H1 (cell line): ENCODE data around the gene DNAI1. TPM values are rescaled to one million over a fixed set of nuclear protein-coding genes. Genes with fewer than 3 reads are reported as not detected.

Source experiments
- CTCF ChIA-PET: fragments of 300-600 bp; sonication (Branson Sonifier 250); formaldehyde crosslinking; loops from one replicate; lab custom pipeline; 2021; ENCODE audit not compliant: partially characterized antibody; lab: Charles Lee
- POLR2A ChIA-PET: fragments of 300-600 bp; sonication (Branson Sonifier 250); formaldehyde crosslinking; loops from one replicate; lab custom pipeline; 2021; ENCODE audit warnings: inconsistent platforms; ENCODE audit not compliant: partially characterized antibody; lab: Charles Lee
- DNase-seq, 2 experiments: peaks; one replicate each; pipeline versions ENCODE4 v3.0.0 to v3.0.0-alpha.2; 2010 to 2022; ENCODE audit warnings: low spot score in 2 of 2, low read depth in 1 of 2, mixed read lengths in 1 of 2
- FAIRE-seq: peaks from 2 replicates; lab custom pipeline; 2011; peaks lifted over from hg19 to GRCh38; lab: Jason Lieb, UNC
- H2AFZ ChIP-seq: 2 replicates; pipeline ENCODE4 v1.8.1; 2012; ENCODE audit warnings: low read length, inconsistent platforms
- H2AK5ac ChIP-seq: 2 replicates; pipeline ENCODE4 v1.6.1; 2013; ENCODE audit warnings: low read depth, low read length
- H2BK120ac ChIP-seq: replicated peaks from 2 replicates; pipeline ENCODE3; 2013; ENCODE audit warnings: low read depth, low read length, inconsistent platforms
- H2BK12ac ChIP-seq: 2 replicates; pipeline ENCODE4 v1.6.1; 2013; ENCODE audit warnings: low read depth, low read length
- H2BK15ac ChIP-seq: 2 replicates; pipeline ENCODE4 v1.6.1; 2013; ENCODE audit warnings: low read length
- H2BK20ac ChIP-seq: 2 replicates; pipeline ENCODE4 v1.6.1; 2013; ENCODE audit warnings: low read length
- H2BK5ac ChIP-seq: 2 replicates; pipeline ENCODE4 v1.6.1; 2013; ENCODE audit warnings: low read depth, low read length
- H3K14ac ChIP-seq: 2 replicates; pipeline ENCODE4 v1.6.1; 2013; ENCODE audit warnings: inconsistent platforms; ENCODE audit not compliant: insufficient read length
- H3K18ac ChIP-seq: 2 replicates; pipeline ENCODE4 v1.6.1; 2013; ENCODE audit warnings: low read length; ENCODE audit errors: extremely low read depth
- H3K23ac ChIP-seq: 2 replicates; pipeline ENCODE4 v1.6.1; 2013; ENCODE audit warnings: inconsistent platforms; ENCODE audit not compliant: insufficient read length
- H3K23me2 ChIP-seq: 2 replicates; pipeline ENCODE4 v1.6.1; 2013; ENCODE audit warnings: low read depth, low read length
- H3K27ac ChIP-seq: 2 replicates; pipeline ENCODE4 v1.6.1; 2011; ENCODE audit warnings: low read depth, low read length, inconsistent platforms
- H3K27me3 ChIP-seq, 4 experiments: replicated peaks in 1 of 4; 1 replicate in 1 of 4; 2 replicates in 3 of 4; pipeline versions ENCODE4 v1.6.1 to v1.8.1; 2011 to 2013; ENCODE audit warnings: low read length in 3 of 4, mild to moderate bottlenecking in 3 of 4, inconsistent platforms in 2 of 4, mixed read lengths in 2 of 4, moderate library complexity in 1 of 4; ENCODE audit not compliant: control insufficient read depth in 3 of 4, insufficient read depth in 3 of 4; ENCODE audit errors: extremely low read depth in 1 of 4
- H3K36me3 ChIP-seq, 4 experiments: 2 replicates each; pipeline versions ENCODE4 v1.6.1 to v1.8.1; 2011 to 2013; ENCODE audit warnings: mild to moderate bottlenecking in 4 of 4, low read length in 3 of 4, moderate library complexity in 2 of 4, control low read depth in 1 of 4, inconsistent platforms in 1 of 4; ENCODE audit not compliant: insufficient read depth in 4 of 4, control insufficient read depth in 2 of 4
- H3K4ac ChIP-seq: replicated peaks from 2 replicates; pipeline ENCODE3; 2013; ENCODE audit warnings: low read length, low read depth, mixed read lengths, inconsistent platforms; ENCODE audit not compliant: insufficient read length
- H3K4me1 ChIP-seq, 4 experiments: replicated peaks in 1 of 4; 1 replicate in 1 of 4; 2 replicates in 3 of 4; pipeline versions ENCODE4 v1.6.1 to v1.8.1; 2011 to 2013; ENCODE audit warnings: low read length in 3 of 4, inconsistent platforms in 2 of 4, mixed read lengths in 1 of 4; ENCODE audit not compliant: insufficient read depth in 4 of 4, control insufficient read depth in 3 of 4
- H3K4me2 ChIP-seq, 2 experiments: 2 replicates each; pipeline versions ENCODE4 v1.6.1 to v1.8.1; 2011 to 2013; ENCODE audit warnings: low read depth in 2 of 2, low read length in 2 of 2, control low read depth in 1 of 2, inconsistent platforms in 1 of 2, mild to moderate bottlenecking in 1 of 2; ENCODE audit not compliant: insufficient read depth in 1 of 2
- H3K4me3 ChIP-seq, 4 experiments: fragments of 200-600, 300-600 bp in 1 of 4; sonication (generic), shearing (Covaris generic), sonication (Bioruptor Twin) in 1 of 4; 2 replicates each; pipeline versions ENCODE4 v1.5.1 to v1.8.1; 2011 to 2016; ENCODE audit warnings: low read length in 4 of 4, low read depth in 3 of 4, control low read depth in 2 of 4, inconsistent platforms in 2 of 4, mild to moderate bottlenecking in 2 of 4, mixed read lengths in 1 of 4, moderate library complexity in 1 of 4; ENCODE audit not compliant: insufficient read depth in 2 of 4; ENCODE audit errors: extremely low read depth in 1 of 4
- H3K56ac ChIP-seq: replicated peaks from 2 replicates; pipeline ENCODE3; 2013; ENCODE audit warnings: low read depth, mild to moderate bottlenecking, mixed read lengths, low read length, inconsistent platforms; ENCODE audit not compliant: insufficient read length
- H3K79me1 ChIP-seq: 2 replicates; pipeline ENCODE4 v1.6.1; 2013; ENCODE audit warnings: low read depth, low read length, control low read depth
- H3K79me2 ChIP-seq, 2 experiments: 2 replicates each; pipeline versions ENCODE4 v1.6.1 to v1.8.1; 2012 to 2013; ENCODE audit warnings: low read length in 2 of 2, mild to moderate bottlenecking in 2 of 2, inconsistent platforms in 1 of 2; ENCODE audit not compliant: insufficient read depth in 2 of 2, control insufficient read depth in 1 of 2
- H3K9ac ChIP-seq, 4 experiments: replicated peaks in 1 of 4; 1 replicate in 1 of 4; 2 replicates in 3 of 4; pipeline versions ENCODE4 v1.6.1 to v1.8.1; 2011 to 2013; ENCODE audit warnings: low read depth in 3 of 4, low read length in 3 of 4, control low read depth in 2 of 4, mild to moderate bottlenecking in 2 of 4, moderate library complexity in 2 of 4, inconsistent platforms in 1 of 4; ENCODE audit errors: extremely low read depth in 1 of 4
- H3K9me3 ChIP-seq, 2 experiments: 2 replicates each; pipeline versions ENCODE4 v1.6.1 to v1.8.1; 2012 to 2013; ENCODE audit warnings: mild to moderate bottlenecking in 2 of 2, moderate library complexity in 2 of 2, control low read depth in 1 of 2, inconsistent platforms in 1 of 2, low read depth in 1 of 2, low read length in 1 of 2, mixed read lengths in 1 of 2; ENCODE audit not compliant: insufficient read depth in 2 of 2
- H4K20me1 ChIP-seq, 2 experiments: replicated peaks in 1 of 2; 2 replicates each; pipeline versions ENCODE3 to v1.8.1; 2011 to 2013; ENCODE audit warnings: inconsistent platforms in 2 of 2, low read length in 2 of 2, mild to moderate bottlenecking in 1 of 2; ENCODE audit not compliant: insufficient read depth in 2 of 2, control insufficient read depth in 1 of 2
- H4K5ac ChIP-seq: 2 replicates; pipeline ENCODE4 v1.6.1; 2013; ENCODE audit warnings: low read length, low read depth, mixed read lengths, inconsistent platforms; ENCODE audit not compliant: insufficient read length
- H4K8ac ChIP-seq: 2 replicates; pipeline ENCODE4 v1.8.0; 2013; ENCODE audit warnings: mild to moderate bottlenecking, moderate library complexity, low read length, inconsistent platforms; ENCODE audit not compliant: insufficient read depth; ENCODE audit errors: extremely low read depth
- H4K91ac ChIP-seq: replicated peaks from 2 replicates; pipeline ENCODE3; 2013; ENCODE audit warnings: low read length, mixed read lengths, inconsistent platforms; ENCODE audit not compliant: insufficient read length
- EZH2 ChIP-seq: fragments of 200-600 bp; sonication (generic); IDR thresholded peaks from 2 replicates; pipeline ENCODE4 v1.7.1; 2012; ENCODE audit warnings: low read depth, mild to moderate bottlenecking, moderate library complexity, low read length, inconsistent platforms; ENCODE audit not compliant: severe bottlenecking
- MAFK ChIP-seq: IDR thresholded peaks from 2 replicates; pipeline ENCODE4 v1.6.1; 2012; ENCODE audit warnings: low read depth, mild to moderate bottlenecking, improper control_type of control experiment, low read length
- RFX5 ChIP-seq: IDR thresholded peaks from 2 replicates; pipeline ENCODE4 v1.6.1; 2011; ENCODE audit warnings: low read depth, low read length, improper control_type of control experiment, borderline replicate concordance
- SIN3A ChIP-seq, 2 experiments: IDR thresholded peaks in 1 of 2; conservative IDR thresholded peaks in 1 of 2; 2 replicates each; pipeline ENCODE4 v1.6.1; 2011 to 2012; ENCODE audit warnings: low read length in 2 of 2, improper control_type of control experiment in 1 of 2, low read depth in 1 of 2, mild to moderate bottlenecking in 1 of 2
- SIRT6 ChIP-seq: IDR thresholded peaks from one replicate; pipeline ENCODE4 v1.7.1; 2012; ENCODE audit warnings: low read length, inconsistent platforms
- WGBS, 2 experiments: shearing (Covaris generic) in 1 of 2; methylation state at CpG; one replicate each; pipeline versions ENCODE4 v1.1.6 to v1.1.7; 2013 to 2015; ENCODE audit warnings: low lambda C conversion rate in 2 of 2, mixed read lengths in 2 of 2, inconsistent platforms in 1 of 2, low coverage in 1 of 2, missing lambda C conversion rate in 1 of 2; ENCODE audit not compliant: insufficient replicate concordance in 2 of 2, insufficient coverage in 1 of 2, insufficient read length in 1 of 2; ENCODE audit errors: extremely low coverage in 1 of 2, missing lambda C conversion rate in 1 of 2; 5-methylcytosine and 5-hydroxymethylcytosine counted together
- polyA plus RNA-seq, 7 experiments: library from polyadenylated mRNA; depleted of rRNA in 3 of 7; stranded (reverse) in 5 of 7; unstranded in 2 of 7; fragments of >200 nt in 5 of 7; fragments of 200-250 nt in 2 of 7; gene quantifications; 1 replicate in 5 of 7; 2 replicates in 1 of 7; 4 replicates in 1 of 7; pipeline versions ENCODE4 v1.2.1 to v1.2.3, GENCODE V29; 2011 to 2013; ENCODE audit warnings: missing spikeins in 2 of 7, mixed read lengths in 2 of 7
- total RNA-seq: library from RNA; stranded (reverse); fragmentation: NEBNext Ultra II Directional; extraction: Animal tissue kit (Norgen Biotek cat#: 25700); gene quantifications from 2 replicates; pipeline ENCODE4 v1.2.1, GENCODE V29; 2021
- TF ChIP-seq, protein P1 (sequence below): IDR thresholded peaks from 2 replicates; pipeline ENCODE4 v1.6.1; 2012; ENCODE audit warnings: low read length, inconsistent platforms
- TF ChIP-seq, protein P2 (sequence below), 3 experiments: IDR thresholded peaks; 1 replicate in 2 of 3; 2 replicates in 1 of 3; pipeline versions ENCODE4 v1.5.1 to v1.6.1; 2011; ENCODE audit warnings: low read length in 3 of 3, mild to moderate bottlenecking in 3 of 3, inconsistent platforms in 2 of 3, low read depth in 1 of 3, moderate library complexity in 1 of 3; ENCODE audit not compliant: insufficient read depth in 1 of 3; ENCODE audit errors: control extremely low read depth in 1 of 3

The DNAI1 gene
- total and polyA plus RNA-seq, 2 of the 8 experiments (the other 6 are each of a cell fraction or from before 2014, with no cell fraction given): 0.37 to 0.54 TPM

DNA sequence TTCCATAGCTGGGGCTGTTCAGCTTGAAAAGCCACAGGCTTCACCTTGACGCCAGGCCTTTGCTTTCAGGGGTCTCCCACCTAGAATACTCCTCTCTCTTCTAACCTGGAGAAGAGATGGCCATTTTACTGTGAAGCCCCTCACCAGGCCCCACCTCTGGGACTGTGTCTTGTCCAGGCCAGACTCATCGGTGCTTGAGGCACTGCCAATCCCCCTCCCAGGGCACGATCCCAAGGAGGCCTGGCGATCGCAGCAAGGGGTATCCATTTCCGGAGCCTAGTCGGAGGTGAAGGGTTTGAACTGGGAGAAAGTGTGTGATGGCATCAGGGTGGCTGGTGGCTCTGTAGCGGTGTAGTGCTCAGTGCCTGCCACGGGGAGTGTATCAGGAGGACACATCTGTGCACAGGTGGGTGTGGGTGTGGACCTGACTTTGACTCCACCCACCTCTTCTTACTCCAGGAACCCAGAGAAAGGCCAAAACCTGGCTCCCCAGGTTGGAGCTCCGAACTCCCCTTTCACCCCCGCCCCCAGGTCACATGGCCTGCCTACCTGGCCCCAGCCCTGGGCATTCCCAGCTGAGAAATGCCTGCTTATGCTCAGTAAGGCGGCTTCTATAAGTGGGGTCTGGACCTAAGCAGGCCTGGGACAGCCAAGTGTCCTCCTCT lies 91.5 kb downstream of the DNAI1 start:
- H3K79me1 ChIP-seq: 0 out of 2 replicates have a peak, but pooled peaks cover 2% of the 10 kb centered on the region
- no peaks in the 10 kb centered on the region for H3K9me3 ChIP-seq
- H3K4me2 ChIP-seq: no peak overlapping the region
- no peak overlapping the region for H3K18ac ChIP-seq
- no peak overlapping the region for H3K14ac ChIP-seq
- POLR2A ChIA-PET: interaction anchor here (1.7 kb wide), 1 partner anchor 41 kb away, joined by 4 read pairs; no protein-coding TSS in a partner anchor
- H4K91ac ChIP-seq: no peak overlapping the region
- H2BK120ac ChIP-seq: no peak overlapping the region
- FAIRE-seq: no peak
- H3K56ac ChIP-seq: no peak overlapping the region
- H2BK12ac ChIP-seq: no peak overlapping the region
- H2AK5ac ChIP-seq: no peak overlapping the region
- H2AFZ ChIP-seq: no peak overlapping the region
- H2BK20ac ChIP-seq: no peak overlapping the region
- H3K23me2 ChIP-seq: no peaks in the 10 kb centered on the region
- no peak overlapping the region for H3K9ac ChIP-seq
- H4K8ac ChIP-seq: no peak overlapping the region
- H2BK15ac ChIP-seq: no peak overlapping the region
- no peaks in the 10 kb centered on the region for H3K36me3 ChIP-seq
- WGBS, 2 experiments: 83% methylated on average over 12 of the region's 12 CpGs; no CpG with 5 or more reads in 1 of the 2 experiments
- CTCF ChIA-PET: interaction anchor here (0.7 to 9.4 kb wide), 16 partner anchors 10 to 133 kb away, joined by 3 to 157 read pairs (median 5); partner anchors contain the start of gene ENHO
- H3K23ac ChIP-seq: no peak overlapping the region
- no peak overlapping the region for H4K5ac ChIP-seq
- H3K4me1 ChIP-seq: peaks cover 5 to 10% (median 9%) of the 10 kb centered on the region in 4 experiments
- no peaks in the 10 kb centered on the region for H3K79me2 ChIP-seq
- H3K27me3 ChIP-seq: peaks cover 0 to 10% (median 4%) of the 10 kb centered on the region in 4 experiments; a peak in 4 of 7 replicates
- H3K4me3 ChIP-seq: no peak overlapping the region
- H3K4ac ChIP-seq: no peak overlapping the region
- peaks cover 1 to 5% of the 10 kb centered on the region in 2 experiments for H4K20me1 ChIP-seq
- no peak overlapping the region for H3K27ac ChIP-seq
- no peak overlapping the region for H2BK5ac ChIP-seq
- DNase-seq: peak in 1 of 2 experiments; percentile 43
- no peak for TF ChIP-seq MAFK
- TF ChIP-seq SIN3A (conservative IDR thresholded peaks at IDR 0.05 in 1 of 2, IDR thresholded peaks at IDR 0.05 in 1 of 2; ENCODE audit: low read depth in 1 of 2, low read length in 2 of 2): no peak
- no peak for TF ChIP-seq SIRT6
- TF ChIP-seq, protein P1, sequence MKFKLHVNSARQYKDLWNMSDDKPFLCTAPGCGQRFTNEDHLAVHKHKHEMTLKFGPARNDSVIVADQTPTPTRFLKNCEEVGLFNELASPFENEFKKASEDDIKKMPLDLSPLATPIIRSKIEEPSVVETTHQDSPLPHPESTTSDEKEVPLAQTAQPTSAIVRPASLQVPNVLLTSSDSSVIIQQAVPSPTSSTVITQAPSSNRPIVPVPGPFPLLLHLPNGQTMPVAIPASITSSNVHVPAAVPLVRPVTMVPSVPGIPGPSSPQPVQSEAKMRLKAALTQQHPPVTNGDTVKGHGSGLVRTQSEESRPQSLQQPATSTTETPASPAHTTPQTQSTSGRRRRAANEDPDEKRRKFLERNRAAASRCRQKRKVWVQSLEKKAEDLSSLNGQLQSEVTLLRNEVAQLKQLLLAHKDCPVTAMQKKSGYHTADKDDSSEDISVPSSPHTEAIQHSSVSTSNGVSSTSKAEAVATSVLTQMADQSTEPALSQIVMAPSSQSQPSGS: no peak
- TF ChIP-seq, protein P2, sequence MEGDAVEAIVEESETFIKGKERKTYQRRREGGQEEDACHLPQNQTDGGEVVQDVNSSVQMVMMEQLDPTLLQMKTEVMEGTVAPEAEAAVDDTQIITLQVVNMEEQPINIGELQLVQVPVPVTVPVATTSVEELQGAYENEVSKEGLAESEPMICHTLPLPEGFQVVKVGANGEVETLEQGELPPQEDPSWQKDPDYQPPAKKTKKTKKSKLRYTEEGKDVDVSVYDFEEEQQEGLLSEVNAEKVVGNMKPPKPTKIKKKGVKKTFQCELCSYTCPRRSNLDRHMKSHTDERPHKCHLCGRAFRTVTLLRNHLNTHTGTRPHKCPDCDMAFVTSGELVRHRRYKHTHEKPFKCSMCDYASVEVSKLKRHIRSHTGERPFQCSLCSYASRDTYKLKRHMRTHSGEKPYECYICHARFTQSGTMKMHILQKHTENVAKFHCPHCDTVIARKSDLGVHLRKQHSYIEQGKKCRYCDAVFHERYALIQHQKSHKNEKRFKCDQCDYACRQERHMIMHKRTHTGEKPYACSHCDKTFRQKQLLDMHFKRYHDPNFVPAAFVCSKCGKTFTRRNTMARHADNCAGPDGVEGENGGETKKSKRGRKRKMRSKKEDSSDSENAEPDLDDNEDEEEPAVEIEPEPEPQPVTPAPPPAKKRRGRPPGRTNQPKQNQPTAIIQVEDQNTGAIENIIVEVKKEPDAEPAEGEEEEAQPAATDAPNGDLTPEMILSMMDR (IDR thresholded peaks at IDR 0.05; ENCODE audit: control extremely low read depth in 1 of 3, insufficient read depth in 1 of 3, low read depth in 1 of 3, low read length in 3 of 3): no peak
- TF ChIP-seq RFX5: no peak
- no peak for TF ChIP-seq EZH2
